Measurements from ENCODE around the gene HDAC2. TPM values are rescaled to one million over a fixed set of nuclear protein-coding genes. Genes with fewer than 3 reads are reported as not detected.
"Not testable (repeated sequence)": the region's sequence is repeated elsewhere in the genome, so short reads cannot be mapped to it uniquely, and the experiment has no call there.

The HDAC2 gene
- 10 to 100 TPM; 93.7 to 95.1 TPM for total RNA-seq

- ChIA-PET POLR2A (interaction anchor here (1.4 kb wide), 1 partner anchor 10 kb away, joined by 4 read pairs; no protein-coding TSS in a partner anchor), CTCF (interaction anchor here (1.2 kb wide), 1 partner anchor 10 kb away, joined by 5 read pairs; no protein-coding TSS in a partner anchor)
- intact Hi-C loops (cut with micrococcal nuclease): loop anchor here (5.0 kb wide), 1 partner anchor 339 kb away; no protein-coding TSS in a partner anchor
- Mint-ChIP-seq H3K27ac (peak within 1 kb of the TSS; percentile 96), H3K36me3 (peaks cover 5% of the 10 kb centered on the region), H3K4me1 (ENCODE audit: low read depth) (peaks cover 29% of the 10 kb centered on the region), H3K9me3 (no peaks in the 10 kb centered on the region), H3K27me3 (no peaks in the 10 kb centered on the region), H3K4me3 (peak within 1 kb of the TSS; percentile 96)
- DNase-seq: peak; percentile 90
These were observed at the start of gene HDAC2 for GRCh38 chr6:113970805-113971676. TSS of gene HDAC2 (minus strand) at chr6:113971148. CDS start at chr6:113970908, 240 bp downstream.

GRCh38 chr6:114020196-114020595 lies 49.2 kb upstream of the HDAC2 start:
- ChIA-PET CTCF (no interaction called here), POLR2A (no interaction called here)
- H3K27ac Mint-ChIP-seq: no peak overlapping the region
- no peaks in the 10 kb centered on the region for H3K4me1 Mint-ChIP-seq (ENCODE audit: low read depth)
- no peaks in the 10 kb centered on the region for H3K9me3 Mint-ChIP-seq
- no peak overlapping the region for H3K4me3 Mint-ChIP-seq
- no peak for DNase-seq
- intact Hi-C loops (cut with micrococcal nuclease): no loop called here
- H3K27me3 Mint-ChIP-seq: peaks cover 1% of the 10 kb centered on the region
- no peaks in the 10 kb centered on the region for H3K36me3 Mint-ChIP-seq

- intact Hi-C loops (cut with micrococcal nuclease); H3K27ac Mint-ChIP-seq; H3K36me3 Mint-ChIP-seq; DNase-seq; H3K4me1 Mint-ChIP-seq (ENCODE audit: low read depth); POLR2A ChIA-PET; H3K4me3 Mint-ChIP-seq; CTCF ChIA-PET; H3K27me3 Mint-ChIP-seq; H3K9me3 Mint-ChIP-seq: not testable (repeated sequence)
These were observed 46.2 kb upstream of the HDAC2 start for GRCh38 chr6:114017146-114017545.

- H3K36me3 Mint-ChIP-seq; H3K9me3 Mint-ChIP-seq; H3K27ac Mint-ChIP-seq; CTCF ChIA-PET; intact Hi-C loops (cut with micrococcal nuclease); H3K4me1 Mint-ChIP-seq (ENCODE audit: low read depth); H3K27me3 Mint-ChIP-seq; H3K4me3 Mint-ChIP-seq; POLR2A ChIA-PET; DNase-seq: not testable (repeated sequence)
These were observed 43.2 kb upstream of the HDAC2 start for GRCh38 chr6:114014106-114014505.

GRCh38 chr6:114011486-114011885 lies 40.5 kb upstream of the HDAC2 start:
- H3K36me3 Mint-ChIP-seq; H3K4me3 Mint-ChIP-seq; H3K27me3 Mint-ChIP-seq; H3K9me3 Mint-ChIP-seq; POLR2A ChIA-PET; CTCF ChIA-PET; intact Hi-C loops (cut with micrococcal nuclease): not testable (repeated sequence)
- H3K4me1 Mint-ChIP-seq (ENCODE audit: low read depth): peaks cover 19% of the 10 kb centered on the region
- DNase-seq: peak; percentile 19
- H3K27ac Mint-ChIP-seq: peak overlapping the region; percentile 75

- Mint-ChIP-seq H3K27ac (no peak overlapping the region), H3K4me3 (no peak overlapping the region), H3K9me3 (no peaks in the 10 kb centered on the region), H3K36me3 (no peaks in the 10 kb centered on the region), H3K4me1 (ENCODE audit: low read depth) (peaks cover 19% of the 10 kb centered on the region), H3K27me3 (peaks cover 8% of the 10 kb centered on the region)
- POLR2A ChIA-PET: no interaction called here
- no peak for DNase-seq
- intact Hi-C loops (cut with micrococcal nuclease): no loop called here
- CTCF ChIA-PET: no interaction called here
These were observed 39.6 kb upstream of the HDAC2 start for GRCh38 chr6:114010540-114010939.

- POLR2A ChIA-PET: no interaction called here
- DNase-seq: no peak
- H3K4me3 Mint-ChIP-seq: no peak overlapping the region
- peaks cover 3% of the 10 kb centered on the region for H3K9me3 Mint-ChIP-seq
- peaks cover 19% of the 10 kb centered on the region for H3K4me1 Mint-ChIP-seq (ENCODE audit: low read depth)
- peaks cover 14% of the 10 kb centered on the region for H3K27me3 Mint-ChIP-seq
- no peak overlapping the region for H3K27ac Mint-ChIP-seq
- H3K36me3 Mint-ChIP-seq: peaks cover 1% of the 10 kb centered on the region
- intact Hi-C loops (cut with micrococcal nuclease): no loop called here
- CTCF ChIA-PET: no interaction called here
These were observed 38.2 kb upstream of the HDAC2 start for GRCh38 chr6:114009192-114009591.

- peaks cover 3% of the 10 kb centered on the region for H3K9me3 Mint-ChIP-seq
- peaks cover 17% of the 10 kb centered on the region for H3K27me3 Mint-ChIP-seq
- no peak for DNase-seq
- ChIA-PET POLR2A (no interaction called here), CTCF (no interaction called here)
- H3K27ac Mint-ChIP-seq: no peak overlapping the region
- peaks cover 1% of the 10 kb centered on the region for H3K36me3 Mint-ChIP-seq
- intact Hi-C loops (cut with micrococcal nuclease): no loop called here
- H3K4me3 Mint-ChIP-seq: no peak overlapping the region
- peaks cover 19% of the 10 kb centered on the region for H3K4me1 Mint-ChIP-seq (ENCODE audit: low read depth)
These were observed 37.4 kb upstream of the HDAC2 start for GRCh38 chr6:114008331-114008730.

GRCh38 chr6:114007516-114007915 lies 36.6 kb upstream of the HDAC2 start:
- Mint-ChIP-seq H3K27me3 (peaks cover 21% of the 10 kb centered on the region), H3K27ac (no peak overlapping the region), H3K4me1 (ENCODE audit: low read depth) (peaks cover 19% of the 10 kb centered on the region), H3K36me3 (peaks cover 1% of the 10 kb centered on the region), H3K4me3 (no peak overlapping the region), H3K9me3 (peaks cover 3% of the 10 kb centered on the region)
- POLR2A ChIA-PET: no interaction called here
- CTCF ChIA-PET: interaction anchor here (0.9 kb wide), 1 partner anchor 18 kb away, joined by 3 read pairs; no protein-coding TSS in a partner anchor
- DNase-seq: peak; percentile 35
- intact Hi-C loops (cut with micrococcal nuclease): no loop called here

GRCh38 chr6:114001354-114001753 lies 30.4 kb upstream of the HDAC2 start:
- H3K27ac Mint-ChIP-seq: no peak overlapping the region
- no peak for DNase-seq
- POLR2A ChIA-PET: no interaction called here
- intact Hi-C loops (cut with micrococcal nuclease): no loop called here
- H3K27me3 Mint-ChIP-seq: peaks cover 22% of the 10 kb centered on the region
- H3K4me1 Mint-ChIP-seq (ENCODE audit: low read depth): no peaks in the 10 kb centered on the region
- H3K4me3 Mint-ChIP-seq: no peak overlapping the region
- peaks cover 3% of the 10 kb centered on the region for H3K9me3 Mint-ChIP-seq
- H3K36me3 Mint-ChIP-seq: peaks cover 1% of the 10 kb centered on the region
- CTCF ChIA-PET: no interaction called here

GRCh38 chr6:114000069-114000468 lies 29.1 kb upstream of the HDAC2 start:
- Mint-ChIP-seq H3K4me3 (no peak overlapping the region), H3K27ac (no peak overlapping the region), H3K9me3 (peaks cover 3% of the 10 kb centered on the region), H3K36me3 (peaks cover 1% of the 10 kb centered on the region), H3K4me1 (ENCODE audit: low read depth) (no peaks in the 10 kb centered on the region), H3K27me3 (peaks cover 22% of the 10 kb centered on the region)
- no peak for DNase-seq
- ChIA-PET POLR2A (no interaction called here), CTCF (no interaction called here)
- intact Hi-C loops (cut with micrococcal nuclease): no loop called here

GRCh38 chr6:113999284-113999683 lies 28.3 kb upstream of the HDAC2 start:
- Mint-ChIP-seq H3K27me3 (peaks cover 16% of the 10 kb centered on the region), H3K9me3 (no peaks in the 10 kb centered on the region), H3K4me1 (ENCODE audit: low read depth) (no peaks in the 10 kb centered on the region), H3K4me3 (no peak overlapping the region), H3K36me3 (no peaks in the 10 kb centered on the region), H3K27ac (no peak overlapping the region)
- ChIA-PET CTCF (no interaction called here), POLR2A (no interaction called here)
- intact Hi-C loops (cut with micrococcal nuclease): no loop called here
- DNase-seq: no peak

- intact Hi-C loops (cut with micrococcal nuclease): no loop called here
- Mint-ChIP-seq H3K4me3 (no peak overlapping the region), H3K9me3 (no peaks in the 10 kb centered on the region), H3K27me3 (peaks cover 16% of the 10 kb centered on the region), H3K27ac (no peak overlapping the region), H3K4me1 (ENCODE audit: low read depth) (no peaks in the 10 kb centered on the region), H3K36me3 (no peaks in the 10 kb centered on the region)
- CTCF ChIA-PET: no interaction called here
- no peak for DNase-seq
- POLR2A ChIA-PET: no interaction called here
These were observed 27.9 kb upstream of the HDAC2 start for GRCh38 chr6:113998811-113999210.

Data from activated CD4-positive, alpha-beta memory T cell treated with anti-CD3 and anti-CD28 coated beads for 36 hours (primary cell).